HUES64 (cell line): ENCODE measurements around the gene CNTN4.

Experiments used
- H3K27ac ChIP-seq: 2 replicates; pipeline ENCODE4 v1.7.0; 2013; ENCODE audit warnings: low read depth, low read length, inconsistent platforms
- H3K27me3 ChIP-seq: 2 replicates; pipeline ENCODE4 v1.6.1; 2013; ENCODE audit warnings: mild to moderate bottlenecking, low read length; ENCODE audit not compliant: insufficient read depth
- H3K36me3 ChIP-seq: 2 replicates; pipeline ENCODE4 v1.6.1; 2013; ENCODE audit warnings: mild to moderate bottlenecking, low read length; ENCODE audit not compliant: insufficient read depth
- H3K4me1 ChIP-seq: 2 replicates; pipeline ENCODE4 v1.6.1; 2013; ENCODE audit warnings: mild to moderate bottlenecking, low read length, moderate library complexity; ENCODE audit not compliant: insufficient read depth
- H3K4me3 ChIP-seq: 2 replicates; pipeline ENCODE4 v1.5.1; 2013; ENCODE audit warnings: mild to moderate bottlenecking, low read length, moderate library complexity
- H3K9ac ChIP-seq: 2 replicates; pipeline ENCODE4 v1.6.1; 2013; ENCODE audit warnings: mild to moderate bottlenecking, low read depth, low read length
- H3K9me3 ChIP-seq: 2 replicates; pipeline ENCODE4 v1.6.1; 2013; ENCODE audit warnings: low read depth, low read length; ENCODE audit not compliant: insufficient read depth
- WGBS: fragments of 150-250, 120-280 bp; methylation state at CpG from one replicate; pipeline ENCODE4 v1.1.7; 2013; ENCODE audit warnings: missing lambda C conversion rate; 5-methylcytosine and 5-hydroxymethylcytosine counted together

Gene CNTN4

GRCh38 chr3:3013317-3014052 lies 914.8 kb downstream of the CNTN4 start:
- Histone ChIP-seq H3K4me3 (no peak overlapping the region), H3K9me3 (no peaks in the 10 kb centered on the region), H3K27me3 (peaks cover 6% of the 10 kb centered on the region; the same call in 1 of the 2 replicates), H3K9ac (no peak overlapping the region), H3K36me3 (no peaks in the 10 kb centered on the region), H3K27ac (no peak overlapping the region), H3K4me1 (peaks cover 34% of the 10 kb centered on the region)
- WGBS = 92% methylated on average over 4 of the region's 4 CpGs

- no peak overlapping the region for H3K4me3 ChIP-seq
- no peaks in the 10 kb centered on the region for H3K27me3 ChIP-seq
- WGBS = 78% methylated on average over 2 of the region's 5 CpGs
- H3K9ac ChIP-seq = no peak overlapping the region
- no peak overlapping the region for H3K27ac ChIP-seq
- peaks cover 35% of the 10 kb centered on the region for H3K4me1 ChIP-seq
- no peaks in the 10 kb centered on the region for H3K9me3 ChIP-seq
- no peaks in the 10 kb centered on the region for H3K36me3 ChIP-seq
Measured at GRCh38 chr3:3015185-3016089, 916.8 kb downstream of the CNTN4 start.

- H3K27ac ChIP-seq = no peak overlapping the region
- 78% methylated on average over 2 of the region's 4 CpGs for WGBS
- H3K4me3 ChIP-seq = no peak overlapping the region
Measured at GRCh38 chr3:3016226-3016625, 917.6 kb downstream of the CNTN4 start.

GRCh38 chr3:3020209-3020608 lies 921.5 kb downstream of the CNTN4 start:
- Histone ChIP-seq H3K27me3 (no peaks in the 10 kb centered on the region), H3K9me3 (no peaks in the 10 kb centered on the region), H3K27ac (no peak overlapping the region), H3K4me1 (peaks cover 28% of the 10 kb centered on the region), H3K4me3 (no peak overlapping the region), H3K36me3 (no peaks in the 10 kb centered on the region), H3K9ac (no peak overlapping the region)
- WGBS = 77% methylated on average over 7 of the region's 7 CpGs

More at GRCh38 chr3:3016226-3016625, 917.6 kb downstream of the CNTN4 start:
- Histone ChIP-seq H3K36me3 (no peaks in the 10 kb centered on the region), H3K9ac (no peak overlapping the region), H3K4me1 (peaks cover 40% of the 10 kb centered on the region), H3K27me3 (no peaks in the 10 kb centered on the region), H3K9me3 (no peaks in the 10 kb centered on the region)

GRCh38 chr3:3023111-3023745 lies 924.6 kb downstream of the CNTN4 start:
- WGBS = 86% methylated on average over 7 of the region's 7 CpGs
- H3K27me3 ChIP-seq = no peaks in the 10 kb centered on the region
- H3K9ac ChIP-seq = no peak overlapping the region
- H3K9me3 ChIP-seq = no peaks in the 10 kb centered on the region
- peaks cover 11% of the 10 kb centered on the region for H3K4me1 ChIP-seq
- no peak overlapping the region for H3K27ac ChIP-seq
- no peak overlapping the region for H3K4me3 ChIP-seq
- no peaks in the 10 kb centered on the region for H3K36me3 ChIP-seq

GRCh38 chr3:3027976-3028567 lies 929.4 kb downstream of the CNTN4 start:
- Histone ChIP-seq H3K4me3 (no peak overlapping the region), H3K27me3 (no peaks in the 10 kb centered on the region), H3K27ac (no peak overlapping the region), H3K9me3 (no peaks in the 10 kb centered on the region), H3K9ac (no peak overlapping the region), H3K36me3 (no peaks in the 10 kb centered on the region), H3K4me1 (peaks cover 10% of the 10 kb centered on the region)
- 71% methylated on average over 4 of the region's 5 CpGs for WGBS

- Histone ChIP-seq H3K27me3 (no peaks in the 10 kb centered on the region), H3K36me3 (no peaks in the 10 kb centered on the region), H3K4me1 (peaks cover 10% of the 10 kb centered on the region), H3K9ac (no peak overlapping the region), H3K4me3 (no peak overlapping the region), H3K27ac (no peak overlapping the region), H3K9me3 (no peaks in the 10 kb centered on the region)
- 89% methylated on average over 3 of the region's 4 CpGs for WGBS
Measured at GRCh38 chr3:3031326-3031725, 932.7 kb downstream of the CNTN4 start.

- H3K4me1 ChIP-seq = peaks cover 8% of the 10 kb centered on the region; the same call in 1 of the 2 replicates
- H3K9me3 ChIP-seq = no peaks in the 10 kb centered on the region
- no peak overlapping the region for H3K4me3 ChIP-seq
- H3K9ac ChIP-seq = no peak overlapping the region
- H3K27ac ChIP-seq = no peak overlapping the region
- WGBS = 92% methylated on average over 13 of the region's 13 CpGs
- H3K36me3 ChIP-seq = no peaks in the 10 kb centered on the region
- H3K27me3 ChIP-seq = no peaks in the 10 kb centered on the region
Measured at GRCh38 chr3:3037156-3037555, 938.5 kb downstream of the CNTN4 start.

GRCh38 chr3:3038201-3038991 lies 939.7 kb downstream of the CNTN4 start:
- H3K9ac ChIP-seq = no peak overlapping the region
- H3K36me3 ChIP-seq = no peaks in the 10 kb centered on the region
- no peaks in the 10 kb centered on the region for H3K27me3 ChIP-seq
- no peak overlapping the region for H3K27ac ChIP-seq
- no peaks in the 10 kb centered on the region for H3K9me3 ChIP-seq
- 81% methylated on average over 25 of the region's 25 CpGs for WGBS
- peaks cover 8% of the 10 kb centered on the region; the same call in 1 of the 2 replicates for H3K4me1 ChIP-seq
- no peak overlapping the region for H3K4me3 ChIP-seq

- Histone ChIP-seq H3K4me3 (no peak overlapping the region), H3K27me3 (no peaks in the 10 kb centered on the region), H3K9me3 (no peaks in the 10 kb centered on the region), H3K27ac (no peak overlapping the region), H3K9ac (no peak overlapping the region), H3K4me1 (peaks cover 11% of the 10 kb centered on the region; the same call in 1 of the 2 replicates), H3K36me3 (no peaks in the 10 kb centered on the region)
- 55% methylated on average over 4 of the region's 4 CpGs for WGBS
Measured at GRCh38 chr3:3053974-3054373, 955.3 kb downstream of the CNTN4 start.
